Peyer's patch (tissue), 4 donors: ENCODE results near the gene KLF12.

Source experiments
- CTCF ChIP-seq, 6 experiments: fragments of 450-650 bp in 4 of 6; fragments of 200-600 bp in 2 of 6; sonication (generic) in 1 of 6; IDR thresholded peaks; one replicate each; pipeline ENCODE4 v1.5.1; 2017 to 2019; ENCODE audit warnings: antibody characterized with exemption in 6 of 6, mild to moderate bottlenecking in 3 of 6, moderate library complexity in 1 of 6
- POLR2A ChIP-seq, 2 donors: fragments of 450-650 bp; IDR thresholded peaks; one replicate each; pipeline ENCODE4 v1.5.1; 2017; ENCODE audit warnings: antibody characterized with exemption in 2 of 2, mild to moderate bottlenecking in 2 of 2, moderate library complexity in 2 of 2

GRCh38 chr13:74092711-74093110, 41.5 kb downstream of the KLF12 start:
- TF ChIP-seq CTCF (IDR thresholded peaks at IDR 0.05) (no peak), POLR2A (IDR thresholded peaks at IDR 0.05) (no peak)
